HG02610 (cell line): ENCODE results near the gene OR10P1.
A peak's percentile ranks its signal among the peaks of the same experiment; 100 is the strongest.
"Not testable (repeated sequence)": the region's sequence is repeated elsewhere in the genome, so short reads cannot be mapped to it uniquely, and the experiment has no call there.

ENCODE experiments used
- ATAC-seq: cut with Tn5 transposase; IDR thresholded peaks from one replicate; pipeline ENCODE4 v1.9.1; 2021; ENCODE audit warnings: mild to moderate bottlenecking, moderate library complexity; ENCODE audit not compliant: unreplicated experiment

Gene OR10P1

DNA sequence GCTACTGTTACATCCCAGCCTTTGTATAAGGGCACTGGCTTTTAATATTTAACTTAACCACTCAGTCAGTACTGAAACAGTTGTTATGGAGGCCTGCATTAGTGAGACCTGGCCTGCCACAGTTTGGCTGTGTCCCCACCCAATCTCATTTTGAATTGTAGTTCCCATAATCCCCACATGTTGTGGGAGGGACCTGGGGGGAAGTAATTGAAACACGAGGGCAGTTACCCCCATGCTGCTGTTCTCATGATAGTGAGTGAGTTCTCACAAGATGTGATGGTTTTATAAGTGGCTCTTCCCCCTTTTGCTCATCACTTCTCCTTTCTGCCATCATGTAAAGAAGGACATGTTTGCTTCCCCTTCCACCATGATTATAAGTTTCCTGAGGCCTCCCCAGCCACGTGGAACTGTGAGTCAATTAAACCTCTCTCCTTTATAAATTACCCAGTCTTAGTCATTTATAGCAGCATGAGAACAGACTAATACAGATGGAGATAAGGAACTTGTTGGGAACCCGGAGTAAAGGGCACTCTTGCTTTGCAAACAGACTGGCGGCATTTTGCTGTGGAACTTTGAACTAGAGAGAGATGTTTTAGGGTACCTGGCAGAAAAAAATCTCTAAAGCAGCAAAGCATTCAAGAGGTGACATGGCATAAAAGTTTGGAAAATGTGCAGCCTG lies 14.1 kb downstream of the OR10P1 start:
- ATAC-seq, result not testable (repeated sequence)

DNA sequence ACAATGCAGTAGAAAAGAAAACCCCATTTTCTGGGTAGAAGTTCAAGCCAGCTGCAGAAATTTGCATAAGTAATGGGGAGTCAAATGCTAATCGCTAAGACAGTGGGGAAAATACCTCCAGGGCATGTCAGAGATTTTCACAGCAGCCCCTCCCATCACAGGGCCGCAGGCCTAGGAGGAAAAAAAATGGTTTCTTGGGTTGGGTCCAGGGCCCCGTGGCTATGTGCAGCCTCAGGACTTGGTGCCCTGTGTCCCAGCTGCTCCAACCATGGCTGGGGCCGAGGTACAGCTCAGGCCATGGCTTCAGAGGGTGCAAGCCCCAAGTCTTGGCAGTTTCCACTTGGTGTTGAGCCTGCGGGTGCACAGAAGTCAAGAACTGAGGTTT lies 14.6 kb downstream of the OR10P1 start:
- ATAC-seq, result no peak

- ATAC-seq, result no peak
Observed at GRCh38 chr12:55652352-55652751, 15.7 kb downstream of the OR10P1 start.

GRCh38 chr12:55653031-55653430 lies 16.3 kb downstream of the OR10P1 start:
- ATAC-seq, result no peak

DNA sequence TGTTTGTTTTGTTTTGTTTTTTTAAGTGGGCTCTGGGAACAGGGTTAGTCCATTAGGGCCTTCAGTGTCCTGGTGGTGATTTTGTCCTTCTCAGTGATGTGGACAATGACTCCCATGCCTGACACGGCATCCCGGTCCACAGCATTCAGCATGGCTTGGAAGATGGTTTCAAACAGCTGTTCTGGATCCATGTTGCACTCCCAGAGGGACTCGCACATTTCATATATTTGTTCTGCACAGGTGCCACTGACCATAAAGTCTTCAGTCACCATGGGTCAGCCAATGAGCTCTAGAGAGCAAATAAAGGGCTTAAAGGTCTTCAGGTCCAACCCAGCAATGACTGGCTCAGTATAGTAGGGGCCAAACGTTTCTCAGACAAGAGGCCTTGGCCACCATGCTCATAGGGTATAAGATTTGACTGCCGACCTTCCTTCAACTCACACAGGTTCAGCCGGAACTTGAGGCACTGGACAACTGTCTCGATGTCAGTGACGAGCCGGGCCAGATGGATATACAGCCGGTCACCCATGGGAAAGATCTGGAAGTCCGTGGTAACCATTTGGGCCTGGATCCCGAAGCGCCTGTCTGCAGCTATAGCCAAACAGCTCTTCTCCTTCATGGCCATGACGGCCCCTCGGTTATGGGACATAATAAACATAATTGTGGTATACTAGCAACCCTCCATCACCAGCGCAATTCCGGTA lies 18.0 kb downstream of the OR10P1 start:
- ATAC-seq, result no peak

DNA sequence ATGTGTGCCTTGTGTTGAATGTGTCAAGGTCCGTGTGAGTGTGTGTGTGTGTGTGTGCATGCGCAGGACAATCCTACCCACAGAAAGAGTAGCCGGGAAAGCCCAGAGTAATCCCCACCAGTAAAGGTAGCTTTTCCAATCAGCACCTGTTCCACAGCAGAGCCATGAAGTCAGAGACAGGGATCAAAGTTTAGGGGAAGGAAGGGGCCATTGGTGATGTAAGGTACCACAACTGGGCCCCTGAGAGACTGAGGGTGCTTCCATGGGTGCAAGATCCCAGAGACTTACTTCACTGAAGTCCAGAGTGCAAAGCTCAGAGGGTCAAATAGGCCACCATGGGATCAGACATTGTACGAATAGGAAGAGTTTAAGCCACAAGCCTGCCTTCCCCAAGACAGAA lies 20.5 kb downstream of the OR10P1 start:
- ATAC-seq, result no peak

DNA sequence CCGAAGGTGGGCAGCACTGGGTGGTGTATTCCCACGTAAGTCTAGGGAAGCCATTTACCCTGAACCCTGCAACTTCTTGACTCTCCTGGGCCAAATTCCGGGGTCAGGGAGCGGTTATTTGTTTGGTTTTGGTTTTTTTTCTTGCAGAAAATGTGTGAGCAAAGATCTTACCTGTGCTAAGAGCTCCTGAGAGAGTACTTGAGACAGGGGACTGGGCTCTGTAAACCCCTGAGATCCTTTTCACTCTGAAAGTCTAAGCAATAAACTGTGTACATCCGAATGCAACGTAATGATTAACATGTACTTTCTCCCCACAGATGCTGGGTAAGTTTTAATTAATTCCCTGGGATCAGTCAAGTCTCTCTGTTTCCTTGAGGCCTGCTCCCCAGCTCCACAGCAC lies 21.5 kb downstream of the OR10P1 start:
- no peak for ATAC-seq

GRCh38 chr12:55658635-55659391 lies 22.1 kb downstream of the OR10P1 start:
- ATAC-seq, result no peak

GRCh38 chr12:55659486-55660385 lies 23.0 kb downstream of the OR10P1 start:
- no peak for ATAC-seq

DNA sequence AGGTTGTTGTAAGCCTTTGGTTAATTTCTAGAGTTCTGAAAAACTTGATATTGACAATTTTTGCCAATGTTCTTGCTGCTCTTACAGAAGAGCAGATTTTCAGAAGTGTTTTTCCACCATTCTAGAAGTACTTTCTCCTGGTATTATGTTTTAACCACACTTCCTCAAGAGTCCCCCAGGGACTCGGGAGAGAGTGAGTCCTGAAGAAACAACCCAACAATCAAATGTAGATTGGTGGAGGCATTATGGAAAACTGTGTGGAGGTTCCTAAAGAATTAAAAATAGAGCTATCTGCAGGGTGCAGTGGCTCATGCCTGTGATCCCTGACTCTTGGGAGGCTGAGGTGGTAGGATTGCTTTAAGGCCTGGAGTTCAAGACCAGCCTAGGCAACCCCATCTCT lies 26.7 kb downstream of the OR10P1 start:
- no peak for ATAC-seq

GRCh38 chr12:55664826-55665225 lies 28.1 kb downstream of the OR10P1 start:
- no peak for ATAC-seq

DNA sequence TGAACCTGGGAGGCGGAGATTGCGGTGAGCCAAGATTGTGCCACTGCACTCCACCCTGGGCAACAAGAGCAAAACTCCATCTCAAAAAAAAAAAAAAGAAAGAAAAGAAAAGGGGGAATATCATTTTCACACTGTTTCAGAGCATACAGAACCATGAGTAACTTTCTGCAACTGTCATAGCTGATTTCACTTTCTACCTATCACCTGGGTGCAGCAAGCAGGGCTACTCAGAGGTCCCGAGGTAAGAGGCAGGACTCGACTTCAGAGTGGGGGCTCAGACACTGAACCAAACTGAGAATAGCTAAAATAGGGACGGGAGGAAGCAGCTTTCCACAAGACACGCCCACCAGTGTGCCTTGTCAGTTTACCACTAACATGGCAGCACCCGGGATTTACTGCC lies 29.8 kb downstream of the OR10P1 start:
- ATAC-seq, result no peak

GRCh38 chr12:55670276-55670675 lies 33.6 kb downstream of the OR10P1 start:
- ATAC-seq, result no peak

DNA sequence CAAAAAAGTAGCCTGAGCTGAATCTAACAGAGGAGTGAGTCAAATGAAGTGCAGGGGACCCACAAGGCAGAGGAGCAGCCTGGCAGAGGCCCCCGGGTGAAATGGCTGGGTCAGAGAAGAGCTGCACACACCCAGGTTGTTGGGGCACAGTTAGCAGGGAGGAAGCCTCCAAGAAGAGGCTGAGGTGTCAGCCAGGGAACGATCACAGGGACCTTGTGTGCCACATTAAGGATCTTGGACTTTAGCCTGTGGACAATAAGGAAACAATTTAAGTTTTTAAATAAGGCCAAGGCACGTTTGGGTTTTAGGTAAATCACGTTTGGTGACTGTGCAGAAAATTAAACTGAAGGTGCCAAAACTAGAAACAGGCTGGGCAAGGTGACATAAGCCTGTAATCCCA lies 35.1 kb downstream of the OR10P1 start:
- no peak for ATAC-seq

- peak; percentile 98 for ATAC-seq
Observed at GRCh38 chr12:55673638-55674037, 36.9 kb downstream of the OR10P1 start.

- ATAC-seq, result no peak
Observed at GRCh38 chr12:55675666-55676065, 39.0 kb downstream of the OR10P1 start.

DNA sequence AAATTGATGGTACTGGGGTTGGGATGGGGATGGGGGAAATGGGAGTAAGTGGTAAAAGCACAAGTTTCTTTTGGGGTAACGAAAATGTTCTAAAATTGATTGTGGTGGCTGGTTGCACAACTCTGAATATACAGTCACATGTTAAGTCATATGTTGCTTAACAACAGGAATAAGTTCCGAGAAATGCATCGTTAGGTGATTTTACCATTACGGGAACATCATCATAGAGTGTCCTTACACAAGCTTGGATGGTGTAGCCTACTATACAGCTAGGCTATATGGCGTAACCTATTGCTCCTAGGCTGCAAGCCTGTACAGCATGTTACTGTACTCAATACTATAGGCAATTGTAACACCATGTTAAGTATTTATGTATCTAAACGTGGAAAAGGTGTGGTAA lies 40.0 kb downstream of the OR10P1 start:
- no peak for ATAC-seq

DNA sequence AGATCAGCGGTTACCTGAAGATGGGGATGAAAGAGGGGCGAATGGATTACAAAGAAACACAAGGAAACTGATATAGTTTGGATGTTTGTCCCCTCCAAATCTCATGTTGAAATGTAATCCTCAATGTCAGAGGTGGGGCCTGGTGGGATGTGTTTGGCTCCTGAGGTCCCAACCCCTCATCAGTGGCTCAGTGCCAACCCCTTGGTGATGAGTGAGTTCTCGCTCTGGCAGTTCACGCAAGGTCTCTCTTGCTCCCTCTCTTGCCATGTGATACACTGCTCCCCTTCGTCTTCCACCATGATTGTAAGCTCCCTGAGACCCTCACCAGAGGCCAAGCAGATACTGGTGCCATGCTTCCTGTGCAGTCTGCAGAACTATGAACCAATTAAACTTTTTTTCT lies 43.0 kb downstream of the OR10P1 start:
- ATAC-seq, result no peak

- no peak for ATAC-seq
Observed at GRCh38 chr12:55681142-55682077, 44.7 kb downstream of the OR10P1 start.
